KMS-11 (cell line): ENCODE measurements around the gene ABCC11.

Experiments
- H2AFZ ChIP-seq: fragments of 200-600 bp; sonication (generic); 2 replicates; pipeline ENCODE4 v1.6.1; 2016; ENCODE audit warnings: antibody characterized with exemption, mixed run types, low read depth
- H3K27ac ChIP-seq: fragments of 200-600 bp; sonication (generic); 2 replicates; pipeline ENCODE4 v1.6.1; 2016; ENCODE audit warnings: mild to moderate bottlenecking, mixed run types
- H3K27me3 ChIP-seq: fragments of 200-600 bp; sonication (generic); 2 replicates; pipeline ENCODE4 v1.6.1; 2017; ENCODE audit warnings: mild to moderate bottlenecking, low read depth, mixed run types, moderate library complexity; ENCODE audit not compliant: insufficient read depth
- H3K36me3 ChIP-seq: fragments of 200-600 bp; sonication (generic); 2 replicates; pipeline ENCODE4 v1.6.1; 2017; ENCODE audit warnings: mild to moderate bottlenecking, mixed run types; ENCODE audit not compliant: insufficient read depth
- H3K4me1 ChIP-seq: fragments of 200-600 bp; sonication (generic); 2 replicates; pipeline ENCODE4 v1.6.1; 2016; ENCODE audit warnings: mild to moderate bottlenecking, low read depth, mixed run types; ENCODE audit not compliant: poor library complexity, severe bottlenecking
- H3K4me2 ChIP-seq: fragments of 200-600 bp; sonication (generic); 2 replicates; pipeline ENCODE4 v1.7.0; 2016; ENCODE audit warnings: mild to moderate bottlenecking, mixed run types
- H3K4me3 ChIP-seq: fragments of 200-600 bp; sonication (generic); IDR thresholded peaks from 2 replicates; pipeline ENCODE4 v1.6.1; 2017; ENCODE audit warnings: low read depth, low read length, mixed read lengths; ENCODE audit not compliant: insufficient read depth
- H3K79me2 ChIP-seq: fragments of 200-600 bp; sonication (generic); 2 replicates; pipeline ENCODE4 v1.6.1; 2016; ENCODE audit warnings: low read depth, mixed run types; ENCODE audit not compliant: insufficient read depth
- H3K9ac ChIP-seq: fragments of 200-600 bp; sonication (generic); 2 replicates; pipeline ENCODE4 v1.6.1; 2016; ENCODE audit warnings: mild to moderate bottlenecking, mixed run types
- H4K20me1 ChIP-seq: fragments of 200-600 bp; sonication (generic); 2 replicates; pipeline ENCODE4 v1.6.1; 2016; ENCODE audit warnings: mild to moderate bottlenecking, mixed run types; ENCODE audit not compliant: insufficient read depth
- TF ChIP-seq, protein P1 (sequence below): fragments of 200-600 bp; sonication (generic); conservative IDR thresholded peaks from 2 replicates; pipeline ENCODE4 v1.6.1; 2017; ENCODE audit warnings: low read depth, mild to moderate bottlenecking, antibody characterized with exemption, low read length, moderate library complexity, mixed read lengths

ABCC11 gene

DNA sequence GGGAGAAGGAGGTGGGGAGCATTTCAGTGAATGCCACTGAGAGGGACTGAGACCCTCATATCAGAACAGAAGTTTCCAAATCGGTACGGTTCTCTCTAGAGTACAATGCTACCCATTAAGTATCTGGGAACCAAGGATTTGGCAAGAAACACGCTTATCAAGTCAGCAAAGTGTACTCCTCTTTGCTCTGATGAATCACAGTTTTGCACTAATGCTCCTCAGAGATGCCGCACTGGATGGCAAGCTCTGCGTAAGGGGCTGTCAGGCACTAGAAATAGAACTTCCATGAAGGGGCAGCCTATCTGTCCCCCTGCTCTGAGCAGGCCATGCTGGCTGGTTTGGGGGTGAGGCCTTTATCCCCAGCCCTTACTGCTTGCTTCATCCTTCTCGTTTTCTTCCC, 86.8 kb downstream of the ABCC11 start:
- H3K36me3 ChIP-seq = no peaks in the 10 kb centered on the region

DNA sequence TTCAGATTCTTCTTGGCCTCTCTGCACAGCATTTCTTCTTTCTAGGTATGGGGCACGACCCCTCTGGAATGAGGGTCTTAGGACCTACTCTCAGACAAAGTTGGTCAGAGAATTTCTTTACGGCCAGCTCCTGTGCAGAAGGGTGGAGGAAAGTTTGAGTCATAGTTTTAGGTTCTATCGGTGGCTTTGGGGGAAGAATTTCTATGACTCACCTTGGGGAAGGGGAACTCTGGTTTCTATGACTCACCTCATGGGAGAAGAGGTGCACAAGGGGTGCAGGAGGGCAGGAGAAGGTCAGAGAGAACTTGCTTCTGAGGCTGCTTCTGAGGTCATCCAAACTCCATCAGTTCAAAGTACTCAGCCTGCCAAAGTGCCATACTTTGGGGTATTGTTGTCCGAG, 89.0 kb downstream of the ABCC11 start:
- H2AFZ ChIP-seq = no peak overlapping the region
- no peak overlapping the region for H3K4me2 ChIP-seq

More for the DNA sequence above, 86.8 kb downstream of the ABCC11 start:
- TF ChIP-seq, protein P1, sequence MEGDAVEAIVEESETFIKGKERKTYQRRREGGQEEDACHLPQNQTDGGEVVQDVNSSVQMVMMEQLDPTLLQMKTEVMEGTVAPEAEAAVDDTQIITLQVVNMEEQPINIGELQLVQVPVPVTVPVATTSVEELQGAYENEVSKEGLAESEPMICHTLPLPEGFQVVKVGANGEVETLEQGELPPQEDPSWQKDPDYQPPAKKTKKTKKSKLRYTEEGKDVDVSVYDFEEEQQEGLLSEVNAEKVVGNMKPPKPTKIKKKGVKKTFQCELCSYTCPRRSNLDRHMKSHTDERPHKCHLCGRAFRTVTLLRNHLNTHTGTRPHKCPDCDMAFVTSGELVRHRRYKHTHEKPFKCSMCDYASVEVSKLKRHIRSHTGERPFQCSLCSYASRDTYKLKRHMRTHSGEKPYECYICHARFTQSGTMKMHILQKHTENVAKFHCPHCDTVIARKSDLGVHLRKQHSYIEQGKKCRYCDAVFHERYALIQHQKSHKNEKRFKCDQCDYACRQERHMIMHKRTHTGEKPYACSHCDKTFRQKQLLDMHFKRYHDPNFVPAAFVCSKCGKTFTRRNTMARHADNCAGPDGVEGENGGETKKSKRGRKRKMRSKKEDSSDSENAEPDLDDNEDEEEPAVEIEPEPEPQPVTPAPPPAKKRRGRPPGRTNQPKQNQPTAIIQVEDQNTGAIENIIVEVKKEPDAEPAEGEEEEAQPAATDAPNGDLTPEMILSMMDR = no peak
- Histone ChIP-seq H3K4me2 (no peak overlapping the region), H3K27me3 (no peaks in the 10 kb centered on the region), H3K9ac (no peak overlapping the region), H2AFZ (no peak overlapping the region), H4K20me1 (no peaks in the 10 kb centered on the region), H3K27ac (no peak overlapping the region), H3K79me2 (no peaks in the 10 kb centered on the region), H3K4me3 (no peak overlapping the region), H3K4me1 (no peaks in the 10 kb centered on the region)

DNA sequence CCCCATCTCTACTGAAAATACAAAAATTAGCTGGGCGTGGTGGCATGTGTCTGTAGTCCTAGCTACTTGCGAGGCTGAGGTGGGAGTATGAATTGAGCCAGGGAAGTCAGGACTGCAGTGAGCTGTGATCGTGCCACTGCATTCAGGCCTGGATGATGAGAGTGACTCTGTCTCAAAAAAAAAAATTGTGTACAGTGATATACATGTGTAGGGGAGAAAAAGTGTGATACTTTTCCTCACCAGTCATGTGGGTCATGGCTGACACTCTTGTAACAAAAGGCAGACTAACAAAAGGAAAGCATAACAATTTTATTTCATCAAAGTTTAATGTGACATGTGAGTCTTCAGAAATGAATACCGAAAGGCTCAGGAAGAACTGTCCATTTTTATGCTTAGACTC, 89.5 kb downstream of the ABCC11 start:
- H3K4me2 ChIP-seq = no peak overlapping the region
- H3K27ac ChIP-seq = no peak overlapping the region
- no peak overlapping the region for H3K4me3 ChIP-seq
- no peaks in the 10 kb centered on the region for H3K4me1 ChIP-seq
- H3K36me3 ChIP-seq = no peaks in the 10 kb centered on the region
- no peak overlapping the region for H3K9ac ChIP-seq
- no peaks in the 10 kb centered on the region for H4K20me1 ChIP-seq
- no peak overlapping the region for H2AFZ ChIP-seq
- no peaks in the 10 kb centered on the region for H3K79me2 ChIP-seq
- no peaks in the 10 kb centered on the region for H3K27me3 ChIP-seq
- TF ChIP-seq, protein P1 = no peak

More for the DNA sequence above, 89.0 kb downstream of the ABCC11 start:
- Histone ChIP-seq H3K27ac (no peak overlapping the region), H3K27me3 (no peaks in the 10 kb centered on the region), H3K4me3 (no peak overlapping the region), H3K36me3 (no peaks in the 10 kb centered on the region), H4K20me1 (no peaks in the 10 kb centered on the region), H3K79me2 (no peaks in the 10 kb centered on the region), H3K9ac (no peak overlapping the region), H3K4me1 (no peaks in the 10 kb centered on the region)
- TF ChIP-seq, protein P1 = no peak

DNA sequence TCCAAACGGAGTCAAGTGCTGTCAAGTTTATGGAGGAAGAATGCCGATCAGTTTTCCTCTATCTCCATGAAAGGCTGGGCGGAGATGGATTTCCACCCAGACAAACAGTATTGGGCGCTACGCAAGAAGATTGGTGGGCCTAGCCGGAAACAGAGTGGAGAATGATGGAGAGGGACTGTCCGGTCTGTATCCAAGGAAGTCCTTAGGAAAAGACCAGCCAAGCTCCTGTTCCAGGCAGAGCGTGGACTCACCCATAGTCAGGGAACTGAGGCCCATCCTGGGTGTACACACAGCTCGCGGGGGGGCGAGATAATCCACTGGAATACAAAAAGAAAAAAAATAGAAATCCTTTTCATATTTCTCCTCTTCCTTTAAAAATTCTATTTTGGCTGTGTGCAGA, 90.0 kb downstream of the ABCC11 start:
- TF ChIP-seq, protein P1 = no peak
- H3K4me3 ChIP-seq = no peak overlapping the region
- no peaks in the 10 kb centered on the region for H4K20me1 ChIP-seq
- no peaks in the 10 kb centered on the region for H3K36me3 ChIP-seq
- no peak overlapping the region for H2AFZ ChIP-seq
- H3K27ac ChIP-seq = no peak overlapping the region
- no peak overlapping the region for H3K4me2 ChIP-seq
- no peaks in the 10 kb centered on the region for H3K79me2 ChIP-seq
- no peak overlapping the region for H3K9ac ChIP-seq
- no peaks in the 10 kb centered on the region for H3K4me1 ChIP-seq
- H3K27me3 ChIP-seq = no peaks in the 10 kb centered on the region
